Fibroblast of pulmonary artery (primary cell): ENCODE results near the gene MYO5C.

Experiments used
- DNase-seq: peaks from one replicate; pipeline ENCODE4 v3.0.0-alpha.2; 2010; ENCODE audit warnings: low read depth
- H3K4me3 ChIP-seq: replicated peaks from 2 replicates; pipeline ENCODE4 v1.5.1; 2011; ENCODE audit warnings: low read depth, mild to moderate bottlenecking, control low read depth, low read length, moderate library complexity
- CTCF ChIP-seq: IDR thresholded peaks from 2 replicates; pipeline ENCODE4 v1.5.1; 2011; ENCODE audit warnings: mild to moderate bottlenecking, control low read depth, low read length, inconsistent platforms; ENCODE audit errors: missing control alignments

The MYO5C gene

GRCh38 chr15:52224211-52224610 is 71.4 kb downstream of the MYO5C start:
- DNase-seq = no peak
- no peak for TF ChIP-seq CTCF
- H3K4me3 ChIP-seq = no peak overlapping the region

GRCh38 chr15:52221730-52222129 is 73.9 kb downstream of the MYO5C start:
- no peak for DNase-seq
- H3K4me3 ChIP-seq = no peak overlapping the region
- no peak for TF ChIP-seq CTCF

- no peak overlapping the region for H3K4me3 ChIP-seq
- no peak for DNase-seq
- no peak for TF ChIP-seq CTCF
Measured at GRCh38 chr15:52220937-52221660, 74.5 kb downstream of the MYO5C start.

GRCh38 chr15:52220251-52220650 is 75.4 kb downstream of the MYO5C start:
- no peak for TF ChIP-seq CTCF
- H3K4me3 ChIP-seq = no peak overlapping the region
- DNase-seq = no peak

GRCh38 chr15:52218816-52219215 is 76.8 kb downstream of the MYO5C start:
- no peak for DNase-seq
- TF ChIP-seq CTCF = no peak
- H3K4me3 ChIP-seq = no peak overlapping the region

GRCh38 chr15:52218371-52218770 is 77.2 kb downstream of the MYO5C start:
- TF ChIP-seq CTCF = no peak
- DNase-seq = no peak
- no peak overlapping the region for H3K4me3 ChIP-seq

GRCh38 chr15:52217186-52217585 is 78.4 kb downstream of the MYO5C start:
- TF ChIP-seq CTCF = no peak
- DNase-seq = no peak
- no peak overlapping the region for H3K4me3 ChIP-seq
